ENCODE data around the gene YPEL5. TPM values are rescaled to one million over a fixed set of nuclear protein-coding genes. Genes with fewer than 3 reads are reported as not detected.
A peak's percentile ranks its signal among the peaks of the same experiment; 100 is the strongest.

The YPEL5 gene
- total and polyA plus RNA-seq, 7 experiments from 2014 or later, result 30.9 to 1,022 (median 98.3) TPM

- Histone ChIP-seq H3K27me3 (ENCODE audit: control insufficient read depth in 2 of 2, insufficient read depth in 2 of 2, low read length in 2 of 2) (no peaks in the 10 kb centered on the region), H3K36me3 (ENCODE audit: control insufficient read depth in 2 of 3, insufficient read depth in 3 of 3, low read length in 3 of 3) (no peaks in the 10 kb centered on the region), H3K4me1 (ENCODE audit: control insufficient read depth in 2 of 2, insufficient read depth in 2 of 2, low read length in 2 of 2) (no peaks in the 10 kb centered on the region), H3K9me3 (ENCODE audit: control insufficient read depth in 2 of 3, low read length in 3 of 3) (no peaks in the 10 kb centered on the region), H3K4me3 (ENCODE audit: low read length) (no peak overlapping the region), H3K27ac (ENCODE audit: low read depth, low read length) (no peak overlapping the region)
- DNase-seq, result no peak
- ChIA-PET CTCF (no interaction called here), POLR2A (no interaction called here)
- no peak for ATAC-seq
- Mint-ChIP-seq H3K4me1 (peaks cover 0 to 8% (median 1%) of the 10 kb centered on the region in 7 donors), H3K27ac (peak overlapping the region in 1 of 9 donors; percentile 59), H3K4me3 (no peak overlapping the region), H3K9me3 (peaks cover 0 to 13% (median 0%) of the 10 kb centered on the region in 11 donors), H3K36me3 (peaks cover 0 to 5% (median 0%) of the 10 kb centered on the region in 5 donors), H3K27me3 (peaks cover 0 to 5% (median 0%) of the 10 kb centered on the region in 5 donors)
- intact Hi-C loops (cut with micrococcal nuclease), result no loop called here
Measured at GRCh38 chr2:30191107-30191506, 44.3 kb downstream of the YPEL5 start.

GRCh38 chr2:30191819-30192271 lies 45.0 kb downstream of the YPEL5 start:
- no peak for DNase-seq
- Histone ChIP-seq H3K27me3 (ENCODE audit: control insufficient read depth in 2 of 2, insufficient read depth in 2 of 2, low read length in 2 of 2) (no peaks in the 10 kb centered on the region), H3K4me3 (ENCODE audit: low read length) (no peak overlapping the region), H3K27ac (ENCODE audit: low read depth, low read length) (no peak overlapping the region), H3K4me1 (ENCODE audit: control insufficient read depth in 2 of 2, insufficient read depth in 2 of 2, low read length in 2 of 2) (no peaks in the 10 kb centered on the region), H3K36me3 (ENCODE audit: control insufficient read depth in 2 of 3, insufficient read depth in 3 of 3, low read length in 3 of 3) (no peaks in the 10 kb centered on the region), H3K9me3 (ENCODE audit: control insufficient read depth in 2 of 3, low read length in 3 of 3) (no peaks in the 10 kb centered on the region)
- intact Hi-C loops (cut with micrococcal nuclease), result no loop called here
- peaks cover 0 to 5% (median 0%) of the 10 kb centered on the region in 5 donors for H3K27me3 Mint-ChIP-seq
- H3K27ac Mint-ChIP-seq, result no peak overlapping the region
- ATAC-seq, result no peak
- no peak overlapping the region for H3K4me3 Mint-ChIP-seq
- peaks cover 0 to 8% (median 6%) of the 10 kb centered on the region in 7 donors for H3K4me1 Mint-ChIP-seq
- peaks cover 0 to 13% (median 0%) of the 10 kb centered on the region in 11 donors for H3K9me3 Mint-ChIP-seq
- ChIA-PET POLR2A (no interaction called here), CTCF (no interaction called here)
- H3K36me3 Mint-ChIP-seq, result peaks cover 0 to 5% (median 0%) of the 10 kb centered on the region in 5 donors

- no peaks in the 10 kb centered on the region for H3K36me3 ChIP-seq (ENCODE audit: control insufficient read depth in 2 of 3, insufficient read depth in 3 of 3, low read length in 3 of 3)
- DNase-seq, result no peak
- no peak overlapping the region for H3K4me3 Mint-ChIP-seq
- H3K27ac Mint-ChIP-seq, result no peak overlapping the region
- H3K36me3 Mint-ChIP-seq, result peaks cover 0 to 5% (median 0%) of the 10 kb centered on the region in 5 donors
- H3K9me3 Mint-ChIP-seq, result peaks cover 0 to 13% (median 0%) of the 10 kb centered on the region in 11 donors
- peaks cover 0 to 5% (median 0%) of the 10 kb centered on the region in 5 donors for H3K27me3 Mint-ChIP-seq
- no peaks in the 10 kb centered on the region for H3K9me3 ChIP-seq (ENCODE audit: control insufficient read depth in 2 of 3, low read length in 3 of 3)
- ChIA-PET POLR2A (no interaction called here), CTCF (no interaction called here)
- H3K4me3 ChIP-seq (ENCODE audit: low read length), result no peak overlapping the region
- ATAC-seq, result no peak
- intact Hi-C loops (cut with micrococcal nuclease), result no loop called here
- H3K27me3 ChIP-seq (ENCODE audit: control insufficient read depth in 2 of 2, insufficient read depth in 2 of 2, low read length in 2 of 2), result no peaks in the 10 kb centered on the region
- H3K27ac ChIP-seq (ENCODE audit: low read depth, low read length), result no peak overlapping the region
- no peaks in the 10 kb centered on the region for H3K4me1 ChIP-seq (ENCODE audit: control insufficient read depth in 2 of 2, insufficient read depth in 2 of 2, low read length in 2 of 2)
- peaks cover 0 to 8% (median 6%) of the 10 kb centered on the region in 7 donors for H3K4me1 Mint-ChIP-seq
Measured at GRCh38 chr2:30192314-30192713, 45.5 kb downstream of the YPEL5 start.

GRCh38 chr2:30193104-30193681 lies 46.4 kb downstream of the YPEL5 start:
- peaks cover 0 to 8% (median 3%) of the 10 kb centered on the region in 7 donors for H3K4me1 Mint-ChIP-seq
- intact Hi-C loops (cut with micrococcal nuclease), result no loop called here
- no peak overlapping the region for H3K4me3 ChIP-seq (ENCODE audit: low read length)
- no peak overlapping the region for H3K4me3 Mint-ChIP-seq
- no peaks in the 10 kb centered on the region for H3K4me1 ChIP-seq (ENCODE audit: control insufficient read depth in 2 of 2, insufficient read depth in 2 of 2, low read length in 2 of 2)
- DNase-seq (no peak), ATAC-seq (no peak)
- ChIA-PET CTCF (interaction anchor here (0.6 kb wide), 1 partner anchor 514 kb away, joined by 4 read pairs; no protein-coding TSS in a partner anchor), POLR2A (interaction anchor here (0.6 to 0.7 kb wide), 2 partner anchors 55 to 485 kb away, joined by 3 read pairs; no protein-coding TSS in a partner anchor)
- peaks cover 0 to 5% (median 0%) of the 10 kb centered on the region in 5 donors for H3K27me3 Mint-ChIP-seq
- H3K27ac ChIP-seq (ENCODE audit: low read depth, low read length), result no peak overlapping the region
- no peaks in the 10 kb centered on the region for H3K9me3 ChIP-seq (ENCODE audit: control insufficient read depth in 2 of 3, low read length in 3 of 3)
- H3K27me3 ChIP-seq (ENCODE audit: control insufficient read depth in 2 of 2, insufficient read depth in 2 of 2, low read length in 2 of 2), result no peaks in the 10 kb centered on the region
- peaks cover 0 to 5% (median 0%) of the 10 kb centered on the region in 5 donors for H3K36me3 Mint-ChIP-seq
- H3K9me3 Mint-ChIP-seq, result peaks cover 0 to 13% (median 0%) of the 10 kb centered on the region in 11 donors
- H3K27ac Mint-ChIP-seq, result no peak overlapping the region
- H3K36me3 ChIP-seq (ENCODE audit: control insufficient read depth in 2 of 3, insufficient read depth in 3 of 3, low read length in 3 of 3), result no peaks in the 10 kb centered on the region

GRCh38 chr2:30194421-30194820 lies 47.6 kb downstream of the YPEL5 start:
- no peaks in the 10 kb centered on the region for H3K27me3 ChIP-seq (ENCODE audit: control insufficient read depth in 2 of 2, insufficient read depth in 2 of 2, low read length in 2 of 2)
- H3K36me3 ChIP-seq (ENCODE audit: control insufficient read depth in 2 of 3, insufficient read depth in 3 of 3, low read length in 3 of 3), result no peaks in the 10 kb centered on the region
- peaks cover 0 to 11% (median 0%) of the 10 kb centered on the region in 11 donors for H3K9me3 Mint-ChIP-seq
- H3K4me1 Mint-ChIP-seq, result peaks cover 0 to 8% (median 3%) of the 10 kb centered on the region in 7 donors
- DNase-seq, result no peak
- H3K27ac Mint-ChIP-seq, result no peak overlapping the region
- no peak overlapping the region for H3K4me3 ChIP-seq (ENCODE audit: low read length)
- intact Hi-C loops (cut with micrococcal nuclease), result no loop called here
- H3K9me3 ChIP-seq (ENCODE audit: control insufficient read depth in 2 of 3, low read length in 3 of 3), result no peaks in the 10 kb centered on the region
- CTCF ChIA-PET, result interaction anchor here (1.1 to 1.2 kb wide), 2 partner anchors 517 to 519 kb away, joined by 3 read pairs; no protein-coding TSS in a partner anchor
- POLR2A ChIA-PET, result no interaction called here
- no peak overlapping the region for H3K4me3 Mint-ChIP-seq
- ATAC-seq, result no peak
- peaks cover 0 to 5% (median 0%) of the 10 kb centered on the region in 5 donors for H3K36me3 Mint-ChIP-seq
- no peak overlapping the region for H3K27ac ChIP-seq (ENCODE audit: low read depth, low read length)
- H3K27me3 Mint-ChIP-seq, result peaks cover 0 to 5% (median 0%) of the 10 kb centered on the region in 5 donors
- H3K4me1 ChIP-seq (ENCODE audit: control insufficient read depth in 2 of 2, insufficient read depth in 2 of 2, low read length in 2 of 2), result no peaks in the 10 kb centered on the region

- Histone ChIP-seq H3K36me3 (ENCODE audit: control insufficient read depth in 2 of 3, insufficient read depth in 3 of 3, low read length in 3 of 3) (no peaks in the 10 kb centered on the region), H3K27ac (ENCODE audit: low read depth, low read length) (no peak overlapping the region), H3K9me3 (ENCODE audit: control insufficient read depth in 2 of 3, low read length in 3 of 3) (no peaks in the 10 kb centered on the region), H3K4me1 (ENCODE audit: control insufficient read depth in 2 of 2, insufficient read depth in 2 of 2, low read length in 2 of 2) (no peaks in the 10 kb centered on the region), H3K4me3 (ENCODE audit: low read length) (no peak overlapping the region), H3K27me3 (ENCODE audit: control insufficient read depth in 2 of 2, insufficient read depth in 2 of 2, low read length in 2 of 2) (no peaks in the 10 kb centered on the region)
- H3K27me3 Mint-ChIP-seq, result peaks cover 0 to 5% (median 0%) of the 10 kb centered on the region in 5 donors
- peaks cover 0 to 5% (median 0%) of the 10 kb centered on the region in 5 donors for H3K36me3 Mint-ChIP-seq
- peak overlapping the region in 1 of 9 donors; percentile 55 for H3K27ac Mint-ChIP-seq
- DNase-seq (no peak), ATAC-seq (no peak)
- peaks cover 0 to 8% (median 3%) of the 10 kb centered on the region in 7 donors for H3K4me1 Mint-ChIP-seq
- CTCF ChIA-PET, result interaction anchor here (1.1 kb wide), 1 partner anchor 519 kb away, joined by 3 read pairs; no protein-coding TSS in a partner anchor
- intact Hi-C loops (cut with micrococcal nuclease), result no loop called here
- no peak overlapping the region for H3K4me3 Mint-ChIP-seq
- POLR2A ChIA-PET, result no interaction called here
- H3K9me3 Mint-ChIP-seq, result peaks cover 0 to 5% (median 0%) of the 10 kb centered on the region in 11 donors
Measured at GRCh38 chr2:30195016-30195415, 48.2 kb downstream of the YPEL5 start.
